SK-N-SH (cell line): ENCODE data around the gene SRGAP1. TPM values are rescaled to one million over a fixed set of nuclear protein-coding genes. Genes with fewer than 3 reads are reported as not detected.

Source experiments
- CTCF ChIA-PET: fragments of 300-600, 350-600 bp; formaldehyde crosslinking; extraction: SDS; loops from one replicate; lab custom pipeline; 2021; lab: Yijun Ruan, JAX
- POLR2A ChIA-PET: fragments of 350-600 bp; sonication (Branson Sonifier 250); formaldehyde crosslinking; extraction: SDS; loops from one replicate; lab custom pipeline; 2020; ENCODE audit warnings: antibody characterized with exemption, inconsistent platforms; lab: Yijun Ruan, JAX
- DNase-seq: peaks from one replicate; pipeline ENCODE4 v3.0.0; 2012
- H2AFZ ChIP-seq: fragments of 200-600 bp; sonication (generic); 2 replicates; pipeline ENCODE4 v1.8.1; 2016; ENCODE audit warnings: antibody characterized with exemption, mild to moderate bottlenecking, low read depth
- H3F3A ChIP-seq: fragments of 200-600 bp; sonication (generic); replicated peaks from 2 replicates; pipeline ENCODE3; 2016; ENCODE audit warnings: antibody characterized with exemption, mild to moderate bottlenecking; ENCODE audit not compliant: insufficient read depth
- H3K27ac ChIP-seq, 2 experiments: fragments of 200-500 bp in 1 of 2; fragments of 200-600 bp in 1 of 2; sonication (Bioruptor generic) in 1 of 2; sonication (generic), shearing (Covaris generic) in 1 of 2; 2 replicates each; pipeline versions ENCODE4 v1.5.1 to v1.6.1; 2014 to 2016; ENCODE audit warnings: low read depth in 2 of 2, inconsistent platforms in 1 of 2, low read length in 1 of 2, mild to moderate bottlenecking in 1 of 2, mixed read lengths in 1 of 2
- H3K27me3 ChIP-seq: fragments of 200-600 bp; sonication (generic), shearing (Covaris generic); 2 replicates; pipeline ENCODE4 v1.6.1; 2016; ENCODE audit warnings: mixed run types; ENCODE audit not compliant: insufficient read depth
- H3K36me3 ChIP-seq, 2 experiments: fragments of 200-500 bp in 1 of 2; fragments of 200-600 bp in 1 of 2; sonication (Bioruptor generic) in 1 of 2; sonication (generic) in 1 of 2; replicated peaks in 1 of 2; 2 replicates each; pipeline versions ENCODE3 to v1.5.1; 2014 to 2016; ENCODE audit warnings: low read length in 1 of 2, mild to moderate bottlenecking in 1 of 2; ENCODE audit not compliant: insufficient read depth in 2 of 2, control insufficient read depth in 1 of 2
- H3K4me1 ChIP-seq, 2 experiments: fragments of 200-500 bp in 1 of 2; fragments of 200-600 bp in 1 of 2; sonication (Bioruptor generic) in 1 of 2; sonication (generic), shearing (Covaris generic) in 1 of 2; 2 replicates each; pipeline versions ENCODE4 v1.5.1 to v1.6.1; 2014 to 2016; ENCODE audit warnings: low read depth in 1 of 2, low read length in 1 of 2, mixed run types in 1 of 2; ENCODE audit not compliant: insufficient read depth in 2 of 2, control insufficient read depth in 1 of 2
- H3K4me2 ChIP-seq: fragments of 200-600 bp; sonication (generic), shearing (Covaris generic); 2 replicates; pipeline ENCODE4 v1.6.1; 2017; ENCODE audit warnings: mixed run types
- H3K4me3 ChIP-seq, 2 experiments: fragments of 200-500 bp in 1 of 2; fragments of 200-600 bp in 1 of 2; sonication (Bioruptor generic) in 1 of 2; sonication (generic), shearing (Covaris generic) in 1 of 2; 2 replicates each; pipeline versions ENCODE4 v1.5.1 to v1.8.1; 2014 to 2016; ENCODE audit warnings: low read depth in 2 of 2, inconsistent platforms in 1 of 2, low read length in 1 of 2, mild to moderate bottlenecking in 1 of 2, mixed read lengths in 1 of 2, moderate library complexity in 1 of 2
- H3K79me2 ChIP-seq: fragments of 200-600 bp; sonication (generic); 2 replicates; pipeline ENCODE4 v1.8.1; 2017; ENCODE audit warnings: mild to moderate bottlenecking; ENCODE audit not compliant: insufficient read depth
- H3K9ac ChIP-seq: fragments of 200-600 bp; sonication (generic); 2 replicates; pipeline ENCODE4 v1.6.1; 2017; ENCODE audit warnings: mixed run types
- H3K9me2 ChIP-seq: fragments of 200-600 bp; sonication (generic); 2 replicates; pipeline ENCODE4 v1.6.1; 2017; ENCODE audit warnings: mixed run types
- H3K9me3 ChIP-seq: fragments of 200-600 bp; sonication (generic); 2 replicates; pipeline ENCODE4 v1.6.1; 2017; ENCODE audit warnings: mixed run types, mild to moderate bottlenecking, moderate library complexity
- H4K20me1 ChIP-seq: fragments of 200-600 bp; sonication (generic); 2 replicates; pipeline ENCODE4 v1.6.1; 2017; ENCODE audit warnings: mild to moderate bottlenecking, mixed run types; ENCODE audit not compliant: insufficient read depth
- CHD2 ChIP-seq: fragments of 150-350 bp; IDR thresholded peaks from 2 replicates; pipeline ENCODE4 v1.6.1; 2018; ENCODE audit warnings: low read length; ENCODE audit not compliant: partially characterized antibody
- ELF1 ChIP-seq: IDR thresholded peaks from 2 replicates; pipeline ENCODE4 v1.4.0; 2012
- EP300 ChIP-seq, 2 experiments: IDR thresholded peaks; 2 replicates each; pipeline versions ENCODE4 v1.4.0 to v1.6.1; 2012; ENCODE audit warnings: borderline replicate concordance in 1 of 2, low read depth in 1 of 2, low read length in 1 of 2
- EZH2phosphoT487 ChIP-seq: fragments of 200-600 bp; sonication (generic); IDR thresholded peaks from 2 replicates; pipeline ENCODE4 v1.6.1; 2017; ENCODE audit warnings: low read depth, mixed run types, mild to moderate bottlenecking, antibody characterized with exemption, moderate library complexity, borderline replicate concordance
- FOSL2 ChIP-seq: IDR thresholded peaks from 2 replicates; pipeline ENCODE4 v1.4.0; 2012; ENCODE audit warnings: low read depth, mild to moderate bottlenecking, moderate library complexity, borderline replicate concordance
- GABPA ChIP-seq: IDR thresholded peaks from 2 replicates; pipeline ENCODE4 v1.4.0; 2012; ENCODE audit warnings: low read depth, mild to moderate bottlenecking
- GATA2 ChIP-seq: sonication (generic); formaldehyde crosslinking; IDR thresholded peaks from 2 replicates; pipeline ENCODE4 v1.5.0; 2020; ENCODE audit warnings: mild to moderate bottlenecking, missing genetic modification reagents
- IRF3 ChIP-seq: fragments of 150-350 bp; IDR thresholded peaks from 2 replicates; pipeline ENCODE4 v1.6.1; 2016; ENCODE audit warnings: mild to moderate bottlenecking, low read depth, low read length
- MEF2A ChIP-seq: IDR thresholded peaks from 2 replicates; pipeline ENCODE4 v1.4.0; 2012; ENCODE audit warnings: low read depth, borderline replicate concordance
- MXI1 ChIP-seq: IDR thresholded peaks from 2 replicates; pipeline ENCODE4 v1.6.1; 2012; ENCODE audit warnings: mild to moderate bottlenecking, low read depth, low read length, improper control_type of control experiment
- NFIC ChIP-seq: IDR thresholded peaks from 2 replicates; pipeline ENCODE4 v1.4.0; 2012; ENCODE audit warnings: borderline replicate concordance
- RAD21 ChIP-seq: IDR thresholded peaks from 2 replicates; pipeline ENCODE4 v1.6.1; 2012; ENCODE audit warnings: mild to moderate bottlenecking, low read length
- RCOR1 ChIP-seq: fragments of 150-350 bp; IDR thresholded peaks from 2 replicates; pipeline ENCODE4 v1.6.1; 2017; ENCODE audit warnings: antibody characterized with exemption, low read length
- RXRA ChIP-seq: IDR thresholded peaks from 2 replicates; pipeline ENCODE4 v1.4.0; 2012; ENCODE audit warnings: low read depth, mild to moderate bottlenecking, borderline replicate concordance
- SIN3A ChIP-seq: IDR thresholded peaks from 2 replicates; pipeline ENCODE4 v1.6.1; 2012; ENCODE audit warnings: low read depth, mild to moderate bottlenecking, low read length, moderate library complexity, borderline replicate concordance
- TAF1 ChIP-seq: IDR thresholded peaks from 2 replicates; pipeline ENCODE4 v1.6.1; 2012; ENCODE audit warnings: low read depth, mild to moderate bottlenecking, low read length, moderate library complexity, borderline replicate concordance
- TCF12 ChIP-seq: IDR thresholded peaks from 2 replicates; pipeline ENCODE4 v1.4.0; 2012
- TEAD4 ChIP-seq: IDR thresholded peaks from 2 replicates; pipeline ENCODE4 v1.4.0; 2012; ENCODE audit warnings: mild to moderate bottlenecking, borderline replicate concordance; ENCODE audit not compliant: insufficient read depth
- USF1 ChIP-seq: IDR thresholded peaks from 2 replicates; pipeline ENCODE4 v1.4.0; 2012; ENCODE audit warnings: low read depth, borderline replicate concordance
- YY1 ChIP-seq: IDR thresholded peaks from 2 replicates; pipeline ENCODE4 v1.4.0; 2012; ENCODE audit warnings: low read depth, mild to moderate bottlenecking
- ZBTB33 ChIP-seq: IDR thresholded peaks from 2 replicates; pipeline ENCODE4 v1.4.0; 2012; ENCODE audit warnings: low read depth, borderline replicate concordance
- WGBS: methylation state at CpG from one replicate; pipeline ENCODE4 v1.1.6; 2017; ENCODE audit warnings: low lambda C conversion rate; 5-methylcytosine and 5-hydroxymethylcytosine counted together
- polyA plus RNA-seq, 3 experiments: library from polyadenylated mRNA; depleted of rRNA; stranded (reverse); fragments of >200 nt; gene quantifications; 2 replicates each; pipeline ENCODE4 v1.2.3, GENCODE V29; 2012

SRGAP1 gene
- polyA plus RNA-seq, 1 of the 3 experiments (the other 2 are of a cell fraction) = 2.6 TPM

GRCh38 chr12:63855299-63855698 is 10.8 kb downstream of the SRGAP1 start:
- POLR2A ChIA-PET = no interaction called here
- Histone ChIP-seq H3K9me3 (no peaks in the 10 kb centered on the region), H3F3A (peaks cover 7% of the 10 kb centered on the region), H3K9me2 (no peaks in the 10 kb centered on the region), H3K9ac (no peak overlapping the region), H2AFZ (no peak overlapping the region), H3K4me2 (no peak overlapping the region), H3K4me3 (no peak overlapping the region), H3K27ac (no peak overlapping the region), H3K27me3 (no peaks in the 10 kb centered on the region), H3K4me1 (peaks cover 1 to 6% of the 10 kb centered on the region in 2 experiments; a peak in 2 of 4 replicates), H3K79me2 (peaks cover 98% of the 10 kb centered on the region), H3K36me3 (no peaks in the 10 kb centered on the region), H4K20me1 (no peaks in the 10 kb centered on the region)
- TF ChIP-seq EZH2phosphoT487 (no peak), RXRA (no peak), ZBTB33 (no peak), USF1 (no peak), FOSL2 (no peak), YY1 (no peak), RAD21 (no peak), CHD2 (no peak), EP300 (IDR thresholded peaks at IDR 0.05; ENCODE audit: borderline replicate concordance in 1 of 2, low read depth in 1 of 2, low read length in 1 of 2) (no peak), GABPA (no peak)
- CTCF ChIA-PET = interaction anchor here (0.9 to 5.6 kb wide), 3 partner anchors 11 to 401 kb away, joined by 3 to 27 read pairs (median 5); partner anchors contain the start of gene SRGAP1
- 97% methylated on average over 3 of the region's 3 CpGs for WGBS
- DNase-seq = no peak

GRCh38 chr12:63857771-63858670 is 13.5 kb downstream of the SRGAP1 start:
- H3K27ac ChIP-seq = no peak overlapping the region
- no peaks in the 10 kb centered on the region for H3K9me3 ChIP-seq
- H3K4me1 ChIP-seq = peaks cover 3 to 16% of the 10 kb centered on the region in 2 experiments; a peak in 3 of 4 replicates
- no peaks in the 10 kb centered on the region for H3K27me3 ChIP-seq
- no peak overlapping the region for H3K9ac ChIP-seq
- H3F3A ChIP-seq = peaks cover 7% of the 10 kb centered on the region
- no peaks in the 10 kb centered on the region for H3K9me2 ChIP-seq
- ChIA-PET CTCF (interaction anchor here (5.6 kb wide), 1 partner anchor 14 kb away, joined by 27 read pairs; the partner anchor contains the start of gene SRGAP1), POLR2A (no interaction called here)
- 64% methylated on average over 6 of the region's 6 CpGs for WGBS
- H3K79me2 ChIP-seq = peaks cover 94% of the 10 kb centered on the region
- H3K4me2 ChIP-seq = no peak overlapping the region
- H3K4me3 ChIP-seq = no peak overlapping the region
- H3K36me3 ChIP-seq = no peaks in the 10 kb centered on the region
- H2AFZ ChIP-seq = no peak overlapping the region
- DNase-seq = no peak
- H4K20me1 ChIP-seq = no peaks in the 10 kb centered on the region
- TF ChIP-seq RCOR1 (no peak), YY1 (no peak), TCF12 (no peak), TAF1 (no peak), MXI1 (no peak), CHD2 (no peak), EZH2phosphoT487 (no peak), USF1 (no peak), TEAD4 (no peak), ELF1 (no peak), EP300 (IDR thresholded peaks at IDR 0.05; ENCODE audit: borderline replicate concordance in 1 of 2, low read depth in 1 of 2, low read length in 1 of 2) (no peak), SIN3A (no peak), IRF3 (no peak), GABPA (no peak), RXRA (no peak), GATA2 (no peak), NFIC (no peak), MEF2A (no peak)
